Stimulated activated naive CD8-positive, alpha-beta T cell treated with anti-CD3 and anti-CD28 coated beads, Interleukin-15, Interleukin-2, amounts not matched to agents 100 ng/mL and 50 ng/mL, for 24 hours (primary cell): Measurements from ENCODE around the gene FNBP1.

Experiments used
- H3K27ac Mint-ChIP-seq: one replicate; pipeline ENCODE4 v1.8.0; 2021; ENCODE audit warnings: mild to moderate bottlenecking, mixed read lengths
- H3K27me3 Mint-ChIP-seq: one replicate; pipeline ENCODE4 v1.8.0; 2021; ENCODE audit warnings: mixed read lengths
- H3K36me3 Mint-ChIP-seq: one replicate; pipeline ENCODE4 v1.8.0; 2021; ENCODE audit warnings: low read depth, mixed read lengths
- H3K4me1 Mint-ChIP-seq: one replicate; pipeline ENCODE4 v1.8.0; 2021; ENCODE audit warnings: low read depth, mixed read lengths
- H3K4me3 Mint-ChIP-seq: one replicate; pipeline ENCODE4 v1.8.0; 2021; ENCODE audit warnings: mild to moderate bottlenecking, mixed read lengths
- H3K9me3 Mint-ChIP-seq: one replicate; pipeline ENCODE4 v1.8.0; 2021; ENCODE audit warnings: mixed read lengths

The FNBP1 gene

GRCh38 chr9:130054325-130054786 is 11.4 kb upstream of the FNBP1 start:
- peaks cover 53% of the 10 kb centered on the region for H3K4me1 Mint-ChIP-seq
- peaks cover 11% of the 10 kb centered on the region for H3K36me3 Mint-ChIP-seq
- peak overlapping the region; percentile 96 for H3K4me3 Mint-ChIP-seq
- H3K9me3 Mint-ChIP-seq: no peaks in the 10 kb centered on the region
- peak overlapping the region; percentile 90 for H3K27ac Mint-ChIP-seq
- no peaks in the 10 kb centered on the region for H3K27me3 Mint-ChIP-seq

DNA sequence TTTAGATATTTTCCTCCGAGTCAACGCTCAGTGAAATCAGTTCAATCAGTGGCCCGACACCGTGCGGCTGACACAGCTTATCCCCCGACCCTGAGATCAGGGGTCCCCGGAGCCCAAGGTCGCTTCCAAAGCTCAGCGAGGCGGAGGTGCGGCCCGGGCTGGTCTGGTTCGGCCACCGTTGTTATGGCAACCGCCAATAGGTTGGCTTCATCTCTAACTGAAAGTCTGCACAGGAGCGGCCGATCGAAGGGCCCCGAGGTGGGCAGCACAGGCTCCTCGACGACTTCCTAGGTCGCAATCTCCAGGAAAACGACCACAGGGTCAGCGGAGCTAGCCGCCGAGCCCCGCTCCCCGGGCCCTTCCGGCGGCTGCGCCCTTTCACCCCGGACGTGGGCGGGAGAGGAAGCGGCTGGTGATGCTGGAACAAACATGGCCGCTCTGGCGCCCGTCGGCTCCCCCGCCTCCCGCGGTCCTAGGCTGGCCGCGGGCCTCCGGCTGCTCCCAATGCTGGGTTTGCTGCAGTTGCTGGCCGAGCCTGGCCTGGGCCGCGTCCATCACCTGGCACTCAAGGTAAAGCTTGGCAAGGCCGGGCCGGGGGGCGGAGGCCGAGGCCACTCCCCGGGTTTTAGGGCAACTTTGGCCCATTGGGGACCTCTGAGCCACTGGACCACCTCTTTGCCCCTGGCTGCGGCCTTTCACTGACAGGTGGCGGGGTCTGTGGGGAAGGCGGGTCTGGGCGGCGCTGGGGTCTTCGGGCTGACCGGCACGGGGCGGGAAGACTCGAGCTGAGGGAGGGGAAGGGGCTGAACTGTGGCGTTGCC is 10.7 kb upstream of the FNBP1 start, which contains the start of gene GPR107:
TSS of gene GPR107 (plus strand) at position 403 of the 821 bp plus-strand sequence. CDS start at position 430, 27 bp downstream.
- Mint-ChIP-seq H3K27ac (peak within 1 kb of the TSS; percentile 90), H3K36me3 (peaks cover 6% of the 10 kb centered on the region), H3K9me3 (no peaks in the 10 kb centered on the region), H3K4me3 (peak within 1 kb of the TSS; percentile 96), H3K27me3 (no peaks in the 10 kb centered on the region), H3K4me1 (peaks cover 51% of the 10 kb centered on the region)

DNA sequence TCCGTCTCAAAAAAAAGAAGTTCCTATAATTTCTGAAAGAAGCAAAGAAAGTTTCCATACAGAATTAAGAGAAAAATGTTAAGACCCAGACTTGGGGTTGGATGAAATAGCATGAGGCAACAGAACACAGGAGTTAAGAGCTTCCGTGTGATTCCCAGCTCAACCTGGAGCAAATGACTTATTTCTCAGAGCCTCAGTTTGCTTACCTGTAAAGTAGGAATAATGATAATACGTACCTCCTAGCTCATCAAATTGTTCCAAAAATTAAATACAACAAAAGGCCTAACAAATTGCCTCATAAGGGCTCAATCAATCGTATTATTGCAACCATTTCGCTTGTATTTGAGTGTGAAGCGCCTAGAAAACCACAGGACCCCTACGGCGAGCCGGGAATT is 10.1 kb upstream of the FNBP1 start:
- Mint-ChIP-seq H3K4me1 (peaks cover 47% of the 10 kb centered on the region), H3K27me3 (no peaks in the 10 kb centered on the region), H3K4me3 (peak overlapping the region; percentile 96), H3K9me3 (no peaks in the 10 kb centered on the region), H3K36me3 (peaks cover 2% of the 10 kb centered on the region), H3K27ac (peak overlapping the region; percentile 70)

GRCh38 chr9:130051855-130052254 is 8.9 kb upstream of the FNBP1 start:
- peaks cover 44% of the 10 kb centered on the region for H3K4me1 Mint-ChIP-seq
- H3K27me3 Mint-ChIP-seq: no peaks in the 10 kb centered on the region
- H3K27ac Mint-ChIP-seq: peak overlapping the region; percentile 21
- no peaks in the 10 kb centered on the region for H3K9me3 Mint-ChIP-seq
- H3K4me3 Mint-ChIP-seq: peak overlapping the region; percentile 96
- H3K36me3 Mint-ChIP-seq: no peaks in the 10 kb centered on the region

GRCh38 chr9:130050462-130050861 is 7.5 kb upstream of the FNBP1 start:
- H3K27me3 Mint-ChIP-seq: no peaks in the 10 kb centered on the region
- H3K9me3 Mint-ChIP-seq: no peaks in the 10 kb centered on the region
- peaks cover 47% of the 10 kb centered on the region for H3K4me1 Mint-ChIP-seq
- H3K36me3 Mint-ChIP-seq: no peaks in the 10 kb centered on the region
- H3K27ac Mint-ChIP-seq: peak overlapping the region; percentile 59
- no peak overlapping the region for H3K4me3 Mint-ChIP-seq

- no peaks in the 10 kb centered on the region for H3K27me3 Mint-ChIP-seq
- no peak overlapping the region for H3K4me3 Mint-ChIP-seq
- no peaks in the 10 kb centered on the region for H3K9me3 Mint-ChIP-seq
- no peaks in the 10 kb centered on the region for H3K36me3 Mint-ChIP-seq
- peaks cover 48% of the 10 kb centered on the region for H3K4me1 Mint-ChIP-seq
- no peak overlapping the region for H3K27ac Mint-ChIP-seq
Measured at GRCh38 chr9:130049431-130050210, 6.6 kb upstream of the FNBP1 start.

DNA sequence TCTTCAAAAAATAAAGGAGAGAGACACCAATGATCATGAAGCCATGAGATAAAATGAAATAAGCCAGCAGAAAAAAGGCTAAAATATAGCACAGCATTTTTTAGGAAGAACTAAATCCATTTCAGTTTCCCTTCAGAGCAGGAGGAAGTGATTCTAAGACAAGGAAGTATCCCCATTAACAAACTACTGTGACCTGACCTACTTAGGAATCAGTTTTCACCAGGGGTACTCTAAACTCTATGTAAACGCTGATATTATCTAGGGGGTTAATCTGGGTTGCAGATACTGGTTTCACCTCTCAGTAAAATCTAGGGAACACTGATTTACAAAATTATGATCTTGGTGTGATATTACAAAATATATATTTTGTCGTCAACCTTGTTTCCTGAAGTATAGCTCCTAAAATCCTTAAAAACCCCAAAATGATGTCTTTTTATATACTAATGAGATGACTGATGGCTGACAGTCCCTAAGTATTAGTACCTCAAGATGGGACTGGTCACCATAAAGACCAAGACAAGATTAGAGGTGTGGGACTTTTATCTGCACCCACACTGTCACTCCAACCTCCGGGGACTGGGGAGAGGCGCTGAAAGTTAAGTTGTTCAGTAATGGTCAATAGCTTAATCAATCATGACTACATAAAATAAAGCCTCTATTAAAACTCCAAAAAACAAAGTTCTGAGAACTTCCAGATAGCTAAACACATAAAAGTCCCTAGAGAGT is 2.9 kb upstream of the FNBP1 start:
- Mint-ChIP-seq H3K9me3 (no peaks in the 10 kb centered on the region), H3K4me1 (peaks cover 40% of the 10 kb centered on the region), H3K27me3 (no peaks in the 10 kb centered on the region), H3K4me3 (peak overlapping the region; percentile 34), H3K36me3 (peaks cover 13% of the 10 kb centered on the region), H3K27ac (peak overlapping the region; percentile 60)

DNA sequence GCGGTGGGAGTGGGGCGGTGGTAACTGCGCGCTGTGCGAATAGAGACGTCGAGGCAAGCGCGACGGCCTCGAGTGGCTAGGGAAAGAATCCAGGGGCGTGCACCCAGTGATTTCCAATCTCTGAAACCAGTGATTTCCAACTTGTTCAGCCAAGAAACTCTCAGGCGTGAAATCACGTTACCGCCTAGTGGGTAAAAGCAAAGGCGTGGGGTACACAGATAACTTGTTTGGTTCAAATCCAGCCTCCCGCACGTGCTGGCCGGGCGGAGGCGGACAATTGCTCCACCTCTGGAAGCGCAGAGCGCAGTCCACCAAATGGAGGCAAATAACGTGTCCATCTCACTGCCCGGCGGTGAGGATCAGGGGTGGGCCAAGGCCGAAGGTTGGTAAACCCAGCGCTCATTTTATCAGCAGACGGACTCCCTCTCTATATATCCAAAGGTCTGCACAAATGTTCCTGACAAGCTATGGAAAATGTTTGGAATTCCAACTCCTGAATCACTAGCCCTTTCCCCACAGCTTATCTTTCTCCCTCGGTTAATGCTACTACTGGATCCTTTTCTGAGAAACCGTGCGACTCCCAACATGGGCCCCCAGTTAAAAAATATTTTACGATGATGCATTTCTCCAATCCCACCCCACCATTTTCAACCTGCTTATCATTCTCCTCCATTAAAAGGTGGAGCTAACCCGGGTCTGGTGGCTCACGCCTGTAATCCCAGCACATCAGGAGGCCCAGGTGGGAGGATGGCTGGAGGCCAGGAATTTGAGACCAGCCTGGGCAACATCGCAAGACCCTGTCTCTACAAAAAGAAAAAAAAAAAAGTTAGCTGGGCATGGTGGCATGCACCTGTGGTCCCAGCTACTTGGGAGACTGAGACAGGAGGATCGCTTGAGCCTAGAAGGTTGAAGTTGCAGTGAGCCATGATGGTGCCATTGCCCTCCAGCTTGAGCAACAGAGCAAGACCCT is 950 bp upstream of the FNBP1 start:
- H3K4me1 Mint-ChIP-seq: peaks cover 43% of the 10 kb centered on the region
- no peaks in the 10 kb centered on the region for H3K9me3 Mint-ChIP-seq
- no peaks in the 10 kb centered on the region for H3K27me3 Mint-ChIP-seq
- no peak overlapping the region for H3K27ac Mint-ChIP-seq
- peak overlapping the region; percentile 89 for H3K4me3 Mint-ChIP-seq
- peaks cover 14% of the 10 kb centered on the region for H3K36me3 Mint-ChIP-seq

DNA sequence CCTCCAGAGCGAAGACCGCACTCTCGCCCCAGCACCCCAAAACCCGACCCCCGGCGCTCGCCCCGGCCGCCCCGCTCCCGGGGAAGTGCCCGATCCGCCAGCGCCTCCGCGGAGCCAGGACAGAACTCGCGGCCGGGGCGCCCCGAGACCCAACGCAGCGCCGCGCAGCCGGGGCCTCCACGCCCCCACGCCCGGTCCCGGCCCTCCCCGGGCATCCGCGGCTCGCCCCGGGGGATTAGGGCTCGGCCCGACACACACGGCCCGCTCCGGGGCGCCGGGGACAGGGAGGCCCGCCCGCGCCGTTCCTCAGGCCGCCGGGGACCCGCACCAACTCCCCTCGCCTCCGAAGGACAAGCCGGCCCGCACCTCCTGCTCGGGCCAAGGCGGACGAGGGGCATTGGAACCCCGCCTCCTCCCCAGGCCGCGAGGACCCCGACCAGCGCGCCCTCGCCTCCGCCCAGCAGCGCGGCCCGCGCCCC is 544 bp downstream of the FNBP1 start:
- Mint-ChIP-seq H3K36me3 (peaks cover 14% of the 10 kb centered on the region), H3K9me3 (no peaks in the 10 kb centered on the region), H3K27me3 (no peaks in the 10 kb centered on the region), H3K4me1 (peaks cover 54% of the 10 kb centered on the region), H3K4me3 (peak overlapping the region; percentile 96), H3K27ac (peak overlapping the region; percentile 95)

- H3K27me3 Mint-ChIP-seq: no peaks in the 10 kb centered on the region
Measured at GRCh38 chr9:130041648-130042405, 1.2 kb downstream of the FNBP1 start.

DNA sequence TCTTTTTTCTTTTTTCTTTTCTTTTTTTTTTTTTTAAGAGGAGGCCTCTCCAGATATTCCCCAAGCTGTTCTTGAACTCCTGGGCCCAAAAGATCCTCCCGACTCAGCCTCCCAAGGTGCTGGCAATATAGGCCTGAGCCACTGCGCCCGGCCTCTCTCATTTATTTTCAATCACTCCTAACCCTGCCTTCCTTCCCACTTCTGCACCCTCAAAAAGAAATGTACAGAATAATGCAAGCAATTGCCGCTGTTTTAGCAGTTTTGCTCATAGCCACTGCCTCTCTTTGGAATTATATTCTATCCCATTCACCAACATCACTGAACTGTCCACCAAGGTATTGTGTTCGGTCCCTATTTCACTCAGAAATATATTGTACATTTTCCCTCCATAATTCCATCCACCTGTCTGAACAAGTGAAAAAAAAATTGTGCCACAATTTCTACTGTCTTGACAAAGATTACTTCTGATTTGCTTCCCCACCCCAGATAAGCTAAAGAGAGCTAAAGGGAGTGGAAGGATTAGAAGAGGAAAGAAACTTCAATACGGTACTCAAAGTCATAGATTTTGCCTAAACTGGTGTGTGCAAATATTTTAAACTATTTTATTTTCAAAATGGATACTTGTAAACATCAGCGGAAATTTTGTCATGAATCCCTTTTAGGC is 1.9 kb downstream of the FNBP1 start:
- peaks cover 67% of the 10 kb centered on the region for H3K4me1 Mint-ChIP-seq

More at GRCh38 chr9:130041648-130042405, 1.2 kb downstream of the FNBP1 start:
- H3K27ac Mint-ChIP-seq: peak overlapping the region; percentile 95
- peaks cover 19% of the 10 kb centered on the region for H3K36me3 Mint-ChIP-seq
- peaks cover 60% of the 10 kb centered on the region for H3K4me1 Mint-ChIP-seq
- no peaks in the 10 kb centered on the region for H3K9me3 Mint-ChIP-seq
- peak overlapping the region; percentile 96 for H3K4me3 Mint-ChIP-seq

DNA sequence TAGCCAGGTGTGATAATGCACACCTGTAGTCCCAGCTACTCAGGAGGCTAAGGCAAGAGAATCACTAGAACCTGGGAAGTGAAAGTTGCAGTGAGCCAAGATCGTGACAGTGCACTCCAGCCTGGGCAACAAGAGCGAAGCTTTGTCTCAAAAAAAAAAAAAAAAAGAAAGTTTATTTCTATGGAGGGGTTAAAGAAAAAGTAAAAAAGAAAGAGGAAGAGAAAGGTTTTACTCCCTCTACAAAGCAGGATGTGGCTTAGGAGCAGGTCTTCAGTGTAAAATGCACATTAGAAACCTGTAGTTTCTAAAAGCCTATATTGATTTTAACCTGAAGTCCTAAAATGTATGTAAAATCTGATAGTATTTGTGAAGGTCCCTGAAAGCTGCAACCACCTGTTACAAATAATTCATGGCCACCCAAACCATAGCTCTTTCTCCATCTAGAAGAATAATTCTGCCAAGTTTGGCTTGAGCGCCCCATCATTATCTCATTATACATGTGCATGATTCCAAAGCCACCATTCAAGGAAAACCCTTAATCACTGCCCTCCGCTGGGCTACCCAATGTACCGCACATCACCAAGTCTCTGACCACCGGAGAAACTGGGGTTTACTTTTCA is 3.4 kb downstream of the FNBP1 start:
- Mint-ChIP-seq H3K27me3 (no peaks in the 10 kb centered on the region), H3K27ac (peak overlapping the region; percentile 95), H3K36me3 (peaks cover 36% of the 10 kb centered on the region), H3K9me3 (no peaks in the 10 kb centered on the region), H3K4me1 (peaks cover 67% of the 10 kb centered on the region), H3K4me3 (peak overlapping the region; percentile 96)

More for the DNA sequence above, 1.9 kb downstream of the FNBP1 start:
- Mint-ChIP-seq H3K36me3 (peaks cover 25% of the 10 kb centered on the region), H3K9me3 (no peaks in the 10 kb centered on the region), H3K27me3 (no peaks in the 10 kb centered on the region), H3K4me3 (peak overlapping the region; percentile 96), H3K27ac (peak overlapping the region; percentile 95)
